Smooth muscle cell (in vitro differentiated cells): ENCODE data around the gene CMTM8. TPM values are rescaled to one million over a fixed set of nuclear protein-coding genes. Genes with fewer than 3 reads are reported as not detected.

Experiments
- DNase-seq: peaks from one replicate; lab custom pipeline; 2025; ENCODE audit not compliant: unreplicated experiment; lab: John Stamatoyannopoulos, UW
- H2AFZ ChIP-seq: fragments of 200-600 bp; sonication (generic); 2 replicates; pipeline ENCODE4 v1.6.0; 2016; ENCODE audit warnings: antibody characterized with exemption, low read depth, mild to moderate bottlenecking
- H3F3A ChIP-seq: fragments of 200-600 bp; sonication (generic); 2 replicates; pipeline ENCODE4 v1.6.0; 2017; ENCODE audit warnings: antibody characterized with exemption, low read depth
- H3K27ac ChIP-seq: fragments of 200-600 bp; sonication (generic); 2 replicates; pipeline ENCODE4 v1.5.1; 2016; ENCODE audit warnings: low read depth, mild to moderate bottlenecking
- H3K27me3 ChIP-seq: fragments of 200-600 bp; sonication (generic); 2 replicates; pipeline ENCODE4 v1.6.1; 2016; ENCODE audit warnings: low read depth, mild to moderate bottlenecking
- H3K36me3 ChIP-seq: fragments of 200-600 bp; sonication (generic); 2 replicates; pipeline ENCODE4 v1.5.1; 2016; ENCODE audit warnings: low read depth
- H3K4me1 ChIP-seq: fragments of 200-600 bp; sonication (generic); 2 replicates; pipeline ENCODE4 v1.5.1; 2016; ENCODE audit warnings: low read depth
- H3K4me2 ChIP-seq: fragments of 200-600 bp; sonication (generic); 2 replicates; pipeline ENCODE4 v1.6.0; 2016; ENCODE audit warnings: mild to moderate bottlenecking
- H3K4me3 ChIP-seq: fragments of 200-600 bp; sonication (generic); 2 replicates; pipeline ENCODE4 v1.5.1; 2016; ENCODE audit warnings: mild to moderate bottlenecking
- H3K79me2 ChIP-seq: fragments of 200-600 bp; sonication (generic); 2 replicates; pipeline ENCODE4 v1.6.0; 2016; ENCODE audit warnings: low read depth, mild to moderate bottlenecking
- H3K9ac ChIP-seq: fragments of 200-600 bp; sonication (generic); 2 replicates; pipeline ENCODE4 v1.6.0; 2016; ENCODE audit warnings: low read depth
- H3K9me3 ChIP-seq: fragments of 200-600 bp; sonication (generic); replicated peaks from 2 replicates; pipeline ENCODE4 v1.5.1; 2016; ENCODE audit warnings: low read depth
- H4K20me1 ChIP-seq: fragments of 200-600 bp; sonication (generic); 2 replicates; pipeline ENCODE4 v1.6.0; 2016; ENCODE audit warnings: low read depth
- WGBS: methylation state at CpG from one replicate; pipeline ENCODE4 v1.1.7; 2016; ENCODE audit warnings: low lambda C conversion rate; 5-methylcytosine and 5-hydroxymethylcytosine counted together
- polyA plus RNA-seq: library from polyadenylated mRNA; unstranded; fragments of >200 nt; fragmentation: Nextera tagmentation; extraction: Ambion mirVana; gene quantifications from 2 replicates; pipeline ENCODE4 v1.2.1, GENCODE V29; 2016
- total RNA-seq: library from RNA; depleted of rRNA; stranded (reverse); fragments of >200 nt; gene quantifications from 2 replicates; pipeline ENCODE4 v1.2.3, GENCODE V29; 2014
- TF ChIP-seq, protein P1 (sequence below): fragments of 200-600 bp; sonication (generic); IDR thresholded peaks from 2 replicates; pipeline ENCODE4 v1.5.1; 2017; ENCODE audit warnings: borderline replicate concordance, mild to moderate bottlenecking, antibody characterized with exemption; ENCODE audit not compliant: insufficient read depth, poor library complexity, severe bottlenecking

The CMTM8 gene
- total and polyA plus RNA-seq, 2 experiments from 2014 or later = 1.9 TPM

DNA sequence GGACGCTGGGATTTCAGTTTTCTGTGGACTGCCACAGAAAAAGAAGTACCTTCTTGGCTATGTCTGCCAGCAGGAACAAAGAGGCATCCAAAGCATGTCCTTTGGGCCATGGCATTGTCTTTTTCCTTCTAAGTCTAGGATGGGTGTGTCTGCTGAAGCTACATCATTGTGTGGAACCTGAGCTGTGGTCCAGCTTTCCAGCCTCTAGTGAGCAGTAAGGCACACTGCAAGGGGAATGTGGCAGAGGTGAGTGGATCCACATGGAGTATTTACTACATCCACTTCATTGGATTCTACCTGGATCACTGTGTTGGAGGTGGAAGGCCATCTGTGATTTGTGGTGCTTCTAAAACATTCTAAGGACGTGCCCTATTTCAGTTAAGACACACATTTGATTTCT lies 23.7 kb downstream of the CMTM8 start:
- Histone ChIP-seq H3K4me2 (no peak overlapping the region), H3K9ac (no peak overlapping the region), H3K4me3 (no peak overlapping the region), H3K27ac (no peak overlapping the region), H4K20me1 (no peaks in the 10 kb centered on the region), H3K27me3 (no peaks in the 10 kb centered on the region), H3K9me3 (no peaks in the 10 kb centered on the region), H3K4me1 (no peaks in the 10 kb centered on the region), H3F3A (peaks cover 3% of the 10 kb centered on the region), H3K79me2 (no peaks in the 10 kb centered on the region), H3K36me3 (no peaks in the 10 kb centered on the region), H2AFZ (no peak overlapping the region)
- WGBS = 98% methylated on average over 2 of the region's 2 CpGs
- TF ChIP-seq, protein P1, sequence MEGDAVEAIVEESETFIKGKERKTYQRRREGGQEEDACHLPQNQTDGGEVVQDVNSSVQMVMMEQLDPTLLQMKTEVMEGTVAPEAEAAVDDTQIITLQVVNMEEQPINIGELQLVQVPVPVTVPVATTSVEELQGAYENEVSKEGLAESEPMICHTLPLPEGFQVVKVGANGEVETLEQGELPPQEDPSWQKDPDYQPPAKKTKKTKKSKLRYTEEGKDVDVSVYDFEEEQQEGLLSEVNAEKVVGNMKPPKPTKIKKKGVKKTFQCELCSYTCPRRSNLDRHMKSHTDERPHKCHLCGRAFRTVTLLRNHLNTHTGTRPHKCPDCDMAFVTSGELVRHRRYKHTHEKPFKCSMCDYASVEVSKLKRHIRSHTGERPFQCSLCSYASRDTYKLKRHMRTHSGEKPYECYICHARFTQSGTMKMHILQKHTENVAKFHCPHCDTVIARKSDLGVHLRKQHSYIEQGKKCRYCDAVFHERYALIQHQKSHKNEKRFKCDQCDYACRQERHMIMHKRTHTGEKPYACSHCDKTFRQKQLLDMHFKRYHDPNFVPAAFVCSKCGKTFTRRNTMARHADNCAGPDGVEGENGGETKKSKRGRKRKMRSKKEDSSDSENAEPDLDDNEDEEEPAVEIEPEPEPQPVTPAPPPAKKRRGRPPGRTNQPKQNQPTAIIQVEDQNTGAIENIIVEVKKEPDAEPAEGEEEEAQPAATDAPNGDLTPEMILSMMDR = no peak
- no peak for DNase-seq

DNA sequence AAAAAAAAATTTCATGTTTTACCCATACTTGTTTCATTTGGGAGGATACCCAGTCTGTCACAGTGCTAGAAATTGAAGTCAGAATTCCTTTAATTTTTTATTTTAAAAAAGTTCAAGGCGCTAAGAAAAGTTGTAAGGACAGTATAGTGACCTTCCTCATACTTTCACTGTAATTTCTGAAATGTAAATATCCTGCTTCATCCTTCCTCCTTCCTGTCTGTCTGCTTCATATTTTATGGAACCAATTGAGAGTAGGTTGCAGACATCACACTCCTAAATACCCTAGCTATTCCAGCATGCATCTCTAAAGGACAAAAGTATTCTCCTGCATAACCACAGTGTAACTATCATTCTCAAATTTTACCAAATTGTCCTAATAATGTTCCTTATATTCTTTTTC lies 35.8 kb downstream of the CMTM8 start:
- Histone ChIP-seq H3K4me2 (no peak overlapping the region), H3K27ac (no peak overlapping the region), H3K9ac (no peak overlapping the region), H3K36me3 (no peaks in the 10 kb centered on the region), H3K79me2 (no peaks in the 10 kb centered on the region), H3K27me3 (no peaks in the 10 kb centered on the region), H4K20me1 (no peaks in the 10 kb centered on the region), H3K9me3 (no peaks in the 10 kb centered on the region), H3F3A (no peaks in the 10 kb centered on the region), H3K4me1 (no peaks in the 10 kb centered on the region), H2AFZ (no peak overlapping the region), H3K4me3 (no peak overlapping the region)
- no peak for DNase-seq
- 100% methylated on average over 1 of the region's 1 CpG for WGBS
- TF ChIP-seq, protein P1 = no peak

DNA sequence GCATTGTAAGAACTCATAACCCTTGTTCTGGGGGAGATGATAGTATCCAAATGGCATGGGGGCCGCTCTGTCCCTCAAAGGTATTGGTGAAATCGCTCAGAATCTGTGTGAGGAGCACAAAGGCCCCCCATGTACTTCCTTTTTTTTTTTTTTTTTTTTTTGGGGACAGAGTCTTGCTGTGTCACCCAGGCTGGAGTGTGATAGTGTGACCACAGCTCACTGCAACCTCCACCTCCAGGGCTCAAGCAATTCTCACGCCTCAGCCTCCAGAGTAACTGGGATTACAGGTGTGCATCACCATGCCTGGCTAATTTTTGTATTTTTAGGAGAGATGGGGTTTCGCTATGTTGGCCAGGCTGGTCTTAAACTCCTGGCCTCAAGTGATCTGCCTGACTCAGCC lies 37.0 kb downstream of the CMTM8 start:
- H3F3A ChIP-seq = no peaks in the 10 kb centered on the region
- no peak overlapping the region for H3K4me3 ChIP-seq
- no peaks in the 10 kb centered on the region for H3K27me3 ChIP-seq
- H4K20me1 ChIP-seq = no peaks in the 10 kb centered on the region
- WGBS = 99% methylated on average over 4 of the region's 4 CpGs
- no peak overlapping the region for H3K4me2 ChIP-seq
- no peak overlapping the region for H3K27ac ChIP-seq
- no peaks in the 10 kb centered on the region for H3K9me3 ChIP-seq
- H3K36me3 ChIP-seq = no peaks in the 10 kb centered on the region
- H3K79me2 ChIP-seq = no peaks in the 10 kb centered on the region
- H3K9ac ChIP-seq = no peak overlapping the region
- TF ChIP-seq, protein P1 = no peak
- H3K4me1 ChIP-seq = no peaks in the 10 kb centered on the region
- H2AFZ ChIP-seq = no peak overlapping the region
- no peak for DNase-seq

DNA sequence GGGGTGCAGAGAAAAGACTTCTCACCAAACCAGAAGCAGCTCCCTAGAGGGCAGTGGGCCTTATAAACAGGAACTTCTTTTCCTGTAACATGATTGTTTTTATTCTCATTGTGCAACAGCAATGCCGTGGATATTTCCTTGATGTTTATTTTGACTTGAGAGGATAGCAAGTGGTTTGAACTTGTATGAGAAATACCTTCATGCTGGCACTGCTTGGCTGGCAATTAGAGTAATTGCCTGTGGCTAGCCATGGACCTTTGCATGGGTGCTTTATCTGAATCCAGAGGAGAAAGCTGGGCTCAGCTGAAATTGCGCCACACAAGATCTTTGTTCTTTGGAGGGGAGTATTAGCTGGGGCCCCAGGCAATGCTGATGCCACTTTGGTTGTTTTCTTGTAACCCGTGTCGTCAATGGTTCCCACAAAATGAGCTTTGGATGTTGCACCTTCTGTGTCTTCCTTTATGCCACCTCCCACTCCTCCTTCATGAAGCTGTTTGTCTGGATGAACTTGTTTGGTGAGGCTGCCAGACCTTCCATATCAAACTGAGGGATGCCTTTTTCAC lies 37.9 kb downstream of the CMTM8 start:
- no peak for DNase-seq
- Histone ChIP-seq H2AFZ (no peak overlapping the region), H3F3A (no peaks in the 10 kb centered on the region), H3K36me3 (no peaks in the 10 kb centered on the region), H4K20me1 (no peaks in the 10 kb centered on the region), H3K4me3 (no peak overlapping the region), H3K4me1 (no peaks in the 10 kb centered on the region), H3K27me3 (no peaks in the 10 kb centered on the region), H3K9ac (no peak overlapping the region), H3K79me2 (no peaks in the 10 kb centered on the region), H3K4me2 (no peak overlapping the region), H3K9me3 (no peaks in the 10 kb centered on the region), H3K27ac (no peak overlapping the region)
- WGBS = 79% methylated on average over 4 of the region's 4 CpGs
- TF ChIP-seq, protein P1 = no peak
